ENCODE results near the gene CLEC2B.

The CLEC2B gene

DNA sequence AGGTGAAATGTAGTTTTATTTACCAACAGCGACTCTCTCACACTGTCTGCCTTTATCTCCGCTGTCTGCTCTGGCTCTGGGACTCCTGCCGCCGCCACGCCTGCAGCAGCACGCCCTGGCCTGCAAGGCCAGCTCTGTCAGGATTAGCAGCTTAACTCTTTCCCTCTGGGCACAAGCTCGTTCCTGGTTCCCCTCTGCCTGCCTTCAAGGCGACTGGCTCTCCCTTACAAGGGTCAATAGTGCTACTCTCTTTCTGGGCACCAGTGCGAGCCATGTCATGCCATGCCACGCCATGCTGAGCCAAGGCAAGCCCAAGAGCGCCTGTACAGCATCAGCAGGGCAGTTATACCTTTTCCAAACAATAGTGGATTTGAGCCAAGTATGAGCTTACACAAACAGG, 3.6 kb upstream of the CLEC2B start:
- no peak overlapping the region for H3K4me3 ChIP-seq (ENCODE audit: low read length)
- DNase-seq (ENCODE audit: low read depth, low spot score): no peak

- DNase-seq (ENCODE audit: low read depth, low spot score): no peak
- no peak overlapping the region for H3K4me3 ChIP-seq (ENCODE audit: low read length)
Measured at GRCh38 chr12:9872162-9872561, 3.0 kb upstream of the CLEC2B start.

- peak overlapping the region; percentile 70 for H3K4me3 ChIP-seq (ENCODE audit: low read length)
- peak; percentile 23 for DNase-seq (ENCODE audit: low read depth, low spot score)
Measured at GRCh38 chr12:9870286-9870866, 1.2 kb upstream of the CLEC2B start.

GRCh38 chr12:9868951-9869306, 225 bp downstream of the CLEC2B start:
- H3K4me3 ChIP-seq (ENCODE audit: low read length): peak overlapping the region; percentile 70
- DNase-seq (ENCODE audit: low read depth, low spot score): no peak

DNA sequence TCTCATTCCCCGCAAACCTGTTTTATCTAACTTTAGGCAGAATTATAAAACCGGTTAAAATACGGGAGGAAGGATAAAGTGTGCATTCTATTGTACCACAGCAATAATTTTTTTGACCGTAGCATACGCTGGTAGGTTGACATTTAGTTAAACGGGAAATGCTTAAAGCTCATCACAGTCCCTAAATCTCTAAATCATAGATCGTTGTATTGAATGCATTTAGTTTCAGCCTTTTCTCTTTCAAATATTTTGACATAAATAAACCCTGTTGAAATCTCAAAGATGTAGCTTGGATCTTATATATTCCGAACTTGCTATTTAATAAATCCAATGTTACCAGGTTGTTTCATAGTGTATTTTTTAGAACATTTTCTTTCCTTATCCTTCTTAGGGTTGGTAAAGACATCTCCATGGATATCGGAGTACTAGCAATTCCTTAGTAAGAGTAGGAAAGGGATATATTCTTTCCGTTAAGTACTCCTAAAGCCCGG, 798 bp downstream of the CLEC2B start:
- peak; percentile 47 for DNase-seq (ENCODE audit: low read depth, low spot score)
- H3K4me3 ChIP-seq (ENCODE audit: low read length): peak overlapping the region; percentile 70

DNA sequence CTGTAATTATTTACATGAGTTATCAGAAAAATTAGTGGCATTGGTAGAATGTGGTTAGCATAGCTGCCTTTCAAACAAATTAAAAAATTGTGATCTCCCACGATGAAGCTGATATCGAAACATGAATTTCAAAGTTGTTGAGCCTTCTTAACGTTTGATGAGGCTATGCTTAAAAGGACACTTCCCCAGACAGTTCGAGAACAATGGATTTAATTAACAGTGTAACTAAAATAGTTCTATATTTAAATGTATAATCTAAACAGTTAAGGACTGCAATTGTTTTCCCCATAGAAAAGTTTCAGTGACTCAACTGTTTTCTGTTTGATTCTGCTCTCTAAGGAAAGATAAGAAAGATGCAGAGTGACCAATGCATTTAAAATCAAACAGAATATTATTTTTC, 1.6 kb downstream of the CLEC2B start:
- DNase-seq (ENCODE audit: low read depth, low spot score): peak; percentile 15

DNA sequence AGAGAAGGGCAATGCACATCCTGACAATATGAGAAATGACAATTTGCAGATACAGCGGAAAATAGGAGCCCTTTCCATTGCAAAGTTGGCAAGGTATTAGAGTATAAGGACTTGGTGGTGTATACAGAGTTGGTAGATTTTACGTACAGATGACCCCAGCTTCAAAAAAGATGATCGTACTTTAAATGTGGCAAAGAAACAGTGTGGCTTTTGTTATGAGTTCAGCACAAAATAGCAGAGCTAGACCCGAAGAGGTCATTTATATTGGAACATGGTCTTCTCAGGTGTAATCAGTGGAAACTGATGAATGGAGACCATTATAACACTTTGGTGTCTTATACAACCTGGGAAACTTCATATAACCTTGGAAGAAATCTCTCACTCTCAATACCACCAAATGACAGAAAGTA, 2.3 kb downstream of the CLEC2B start:
- peak overlapping the region; percentile 70 for H3K4me3 ChIP-seq (ENCODE audit: low read length)
- DNase-seq (ENCODE audit: low read depth, low spot score): peak; percentile 37

More for the DNA sequence above, 1.6 kb downstream of the CLEC2B start:
- H3K4me3 ChIP-seq (ENCODE audit: low read length): peak overlapping the region; percentile 70

GRCh38 chr12:9864913-9865675, 4.1 kb downstream of the CLEC2B start:
- peak; percentile 64 for DNase-seq (ENCODE audit: low read depth, low spot score)
- H3K4me3 ChIP-seq (ENCODE audit: low read length): peak overlapping the region; percentile 70

- no peak for DNase-seq (ENCODE audit: low read depth, low spot score)
- no peak overlapping the region for H3K4me3 ChIP-seq (ENCODE audit: low read length)
Measured at GRCh38 chr12:9858135-9858534, 11.0 kb downstream of the CLEC2B start.

GRCh38 chr12:9856894-9857293, 12.3 kb downstream of the CLEC2B start:
- no peak for DNase-seq (ENCODE audit: low read depth, low spot score)
- H3K4me3 ChIP-seq (ENCODE audit: low read length): no peak overlapping the region

- DNase-seq (ENCODE audit: low read depth, low spot score): no peak
- H3K4me3 ChIP-seq (ENCODE audit: low read length): no peak overlapping the region
Measured at GRCh38 chr12:9856151-9856550, 13.0 kb downstream of the CLEC2B start.

GRCh38 chr12:9851927-9852326, 17.2 kb downstream of the CLEC2B start:
- H3K4me3 ChIP-seq (ENCODE audit: low read length): no peak overlapping the region
- DNase-seq (ENCODE audit: low read depth, low spot score): no peak

DNA sequence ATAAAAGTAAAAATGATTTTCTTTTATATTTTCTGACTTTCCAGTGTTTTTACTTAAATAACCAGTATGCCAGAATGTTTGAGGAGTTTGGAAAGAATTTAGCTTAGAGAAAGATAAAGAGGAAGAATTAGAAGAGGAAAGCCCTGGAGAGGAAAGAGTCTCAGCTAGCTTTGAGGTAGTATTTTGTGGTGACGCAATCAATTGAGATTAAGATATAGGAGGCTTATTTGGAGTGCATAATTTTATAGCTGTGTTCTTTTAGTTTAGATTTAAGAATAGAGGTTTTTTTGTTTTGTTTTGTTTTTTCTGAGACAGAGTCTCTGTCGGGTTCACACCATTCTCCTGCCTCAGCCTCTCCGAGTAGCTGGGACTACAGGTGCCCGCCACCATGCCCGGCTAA, 18.1 kb downstream of the CLEC2B start:
- no peak for DNase-seq (ENCODE audit: low read depth, low spot score)
- H3K4me3 ChIP-seq (ENCODE audit: low read length): no peak overlapping the region

DNA sequence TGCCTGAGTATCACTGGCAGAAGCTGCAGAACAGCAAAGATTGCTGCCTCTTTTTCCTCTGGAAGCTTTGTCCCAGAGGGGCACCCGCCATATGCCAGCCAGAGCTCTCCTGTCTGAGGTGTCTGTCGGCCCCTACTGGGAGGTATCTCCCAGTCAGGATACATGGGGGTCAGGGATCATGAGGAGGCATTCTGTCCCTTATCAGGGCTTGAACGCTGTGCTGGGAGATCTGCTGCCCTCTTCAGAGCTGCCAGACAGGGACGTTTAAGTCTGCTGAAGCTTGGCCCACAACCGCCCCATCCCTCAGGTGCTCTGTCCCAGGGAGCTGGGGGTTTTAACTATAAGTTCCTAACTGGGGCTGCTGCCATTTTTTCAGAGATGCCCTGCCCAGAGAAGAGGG, 20.3 kb downstream of the CLEC2B start:
- no peak overlapping the region for H3K4me3 ChIP-seq (ENCODE audit: low read length)
- DNase-seq (ENCODE audit: low read depth, low spot score): no peak

- no peak for DNase-seq (ENCODE audit: low read depth, low spot score)
- H3K4me3 ChIP-seq (ENCODE audit: low read length): no peak overlapping the region
Measured at GRCh38 chr12:9843407-9843806, 25.7 kb downstream of the CLEC2B start.

DNA sequence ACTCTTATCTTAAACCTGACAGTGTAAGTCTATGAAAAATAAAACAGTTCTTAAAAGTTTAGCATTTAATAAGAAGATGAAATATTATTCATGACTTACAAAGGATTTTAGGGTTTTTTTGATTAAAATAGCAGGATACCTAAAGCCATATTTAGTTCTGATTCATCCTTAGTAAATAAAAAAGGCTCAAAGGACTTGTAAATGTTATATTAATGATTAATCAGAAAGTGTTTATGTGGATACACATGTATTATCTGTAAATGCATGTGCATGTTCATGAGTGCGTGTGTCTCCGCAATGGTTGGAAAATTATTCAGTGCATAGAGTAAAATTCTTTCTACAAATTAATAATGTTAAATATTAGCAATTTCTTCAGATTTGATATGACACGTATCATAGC, 37.4 kb downstream of the CLEC2B start:
- no peak for DNase-seq (ENCODE audit: low read depth, low spot score)

DNA sequence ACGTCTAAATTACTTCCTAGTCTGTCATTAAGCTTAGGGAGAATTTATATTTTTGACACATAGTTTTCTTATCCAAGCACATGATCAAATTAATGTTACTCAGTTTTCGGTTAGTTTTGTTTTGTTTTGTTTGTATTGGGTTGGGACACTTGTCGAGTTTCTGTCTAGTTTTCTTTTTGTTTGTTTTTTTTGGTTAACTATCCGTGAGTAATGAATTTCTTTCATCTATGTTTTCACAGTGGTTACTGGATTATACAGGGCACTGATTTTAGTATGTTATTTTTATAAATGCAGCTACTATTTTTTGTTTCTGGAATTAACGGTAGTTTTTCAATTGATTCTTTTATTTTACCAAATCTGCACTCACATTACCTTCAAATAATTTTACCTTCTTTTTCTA, 39.2 kb downstream of the CLEC2B start:
- no peak for DNase-seq (ENCODE audit: low read depth, low spot score)

More for the DNA sequence above, 37.4 kb downstream of the CLEC2B start:
- no peak overlapping the region for H3K4me3 ChIP-seq (ENCODE audit: low read length)

GRCh38 chr12:9829483-9829882, 39.7 kb downstream of the CLEC2B start:
- no peak overlapping the region for H3K4me3 ChIP-seq (ENCODE audit: low read length)
- no peak for DNase-seq (ENCODE audit: low read depth, low spot score)

More for the DNA sequence above, 39.2 kb downstream of the CLEC2B start:
- no peak overlapping the region for H3K4me3 ChIP-seq (ENCODE audit: low read length)

- no peak within 1 kb of the TSS for H3K4me3 ChIP-seq (ENCODE audit: low read length)
- no peak for DNase-seq (ENCODE audit: low read depth, low spot score)
Measured at GRCh38 chr12:9827209-9827888, 41.8 kb downstream of the CLEC2B start, which contains the start of gene KLRF1. Gene KLRF1 (plus strand): TSS chr12:9827481. CDS start chr12:9827545, 64 bp downstream.

GRCh38 chr12:9820281-9820930, 48.7 kb downstream of the CLEC2B start:
- no peak for DNase-seq (ENCODE audit: low read depth, low spot score)
- no peak overlapping the region for H3K4me3 ChIP-seq (ENCODE audit: low read length)
